NCI-H1436 treated with DMSO at 0.1 percent for 48 hours (cell line): ENCODE measurements around the gene C9orf50.

Source experiments
- DNase-seq: peaks from one replicate; lab custom pipeline; 2025; lab: John Stamatoyannopoulos, UW

Gene C9orf50

GRCh38 chr9:129591916-129592315, 29.0 kb downstream of the C9orf50 start:
- no peak for DNase-seq

- DNase-seq: no peak
Measured at GRCh38 chr9:129590466-129590865, 30.4 kb downstream of the C9orf50 start.

- DNase-seq: no peak
Measured at GRCh38 chr9:129587487-129588262, 33.2 kb downstream of the C9orf50 start.

GRCh38 chr9:129586685-129587084, 34.2 kb downstream of the C9orf50 start:
- DNase-seq: no peak

- no peak for DNase-seq
Measured at GRCh38 chr9:129586245-129586644, 34.7 kb downstream of the C9orf50 start.

GRCh38 chr9:129585352-129585751, 35.5 kb downstream of the C9orf50 start:
- DNase-seq: no peak

GRCh38 chr9:129584136-129584535, 36.8 kb downstream of the C9orf50 start:
- no peak for DNase-seq

- no peak for DNase-seq
Measured at GRCh38 chr9:129583308-129584038, 37.4 kb downstream of the C9orf50 start.

- DNase-seq: no peak
Measured at GRCh38 chr9:129582855-129583254, 38.0 kb downstream of the C9orf50 start.

- no peak for DNase-seq
Measured at GRCh38 chr9:129581505-129582189, 39.3 kb downstream of the C9orf50 start.

GRCh38 chr9:129580211-129580915, 40.5 kb downstream of the C9orf50 start:
- no peak for DNase-seq

- no peak for DNase-seq
Measured at GRCh38 chr9:129579294-129579693, 41.6 kb downstream of the C9orf50 start.

GRCh38 chr9:129576546-129577543, 44.1 kb downstream of the C9orf50 start:
- DNase-seq: no peak

- DNase-seq: no peak
Measured at GRCh38 chr9:129575818-129576217, 45.1 kb downstream of the C9orf50 start.

- no peak for DNase-seq
Measured at GRCh38 chr9:129574911-129575585, 45.9 kb downstream of the C9orf50 start.

- no peak for DNase-seq
Measured at GRCh38 chr9:129573977-129574376, 46.9 kb downstream of the C9orf50 start.

- no peak for DNase-seq
Measured at GRCh38 chr9:129572517-129572916, 48.4 kb downstream of the C9orf50 start.

GRCh38 chr9:129572052-129572425, 48.9 kb downstream of the C9orf50 start:
- DNase-seq: no peak

GRCh38 chr9:129571298-129572051, 49.4 kb downstream of the C9orf50 start:
- DNase-seq: no peak
